Measurements from ENCODE around the gene RPS6KC1.

Gene RPS6KC1

DNA sequence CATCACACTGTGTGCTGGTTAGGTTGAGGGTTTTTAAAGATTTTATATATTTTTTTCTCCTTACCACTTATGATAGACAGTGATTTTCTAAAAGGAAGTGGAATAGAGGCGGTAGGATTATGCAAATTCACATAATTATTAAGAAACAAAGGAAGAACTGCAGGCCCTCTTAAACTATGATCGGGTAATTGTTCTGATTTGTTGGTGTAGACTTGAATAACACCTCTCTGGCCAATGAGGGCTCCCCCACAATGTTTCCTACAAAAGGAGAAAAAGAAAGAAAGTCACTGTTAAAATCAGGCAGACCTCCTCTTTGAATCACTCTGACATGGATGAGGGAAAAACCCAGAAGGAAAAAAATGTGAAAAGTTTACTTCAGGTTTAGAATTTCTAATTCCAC, 241.6 kb downstream of the RPS6KC1 start:
- Histone ChIP-seq H3K14ac (ENCODE audit: low read length in 2 of 2) (no peak overlapping the region), H2BK15ac (ENCODE audit: low read depth, poor library complexity, severe bottlenecking) (no peak overlapping the region), H3K4me2 (ENCODE audit: low read length, poor library complexity, severe bottlenecking) (no peak overlapping the region), H3K18ac (ENCODE audit: low read depth in 1 of 2, low read length in 2 of 2) (no peak overlapping the region), H4K8ac (ENCODE audit: low read length) (no peak overlapping the region), H2BK5ac (ENCODE audit: low read depth, low read length, poor library complexity, severe bottlenecking) (no peak overlapping the region), H3K23ac (ENCODE audit: low read length in 2 of 2) (no peak overlapping the region), H3K4me3 (ENCODE audit: insufficient read depth in 1 of 2, low read depth in 1 of 2, low read length in 2 of 2) (no peak overlapping the region), H3K4ac (ENCODE audit: low read depth in 1 of 2, low read length in 2 of 2) (no peak overlapping the region), H3K27ac (ENCODE audit: low read length, poor library complexity, severe bottlenecking) (no peak overlapping the region), H3K9ac (ENCODE audit: low read length) (no peak overlapping the region), H2BK12ac (ENCODE audit: low read length in 2 of 2) (no peak overlapping the region), H3K9me3 (ENCODE audit: control insufficient read depth, low read length) (peaks cover 18% of the 10 kb centered on the region), H3K36me3 (ENCODE audit: control insufficient read depth in 1 of 2, insufficient read depth in 2 of 2, low read depth in 1 of 2, low read length in 2 of 2) (no peaks in the 10 kb centered on the region), H2AFZ (ENCODE audit: low read depth, low read length) (no peak overlapping the region), H3K4me1 (ENCODE audit: control insufficient read depth, insufficient read depth, low read depth, low read length) (no peaks in the 10 kb centered on the region), H3K27me3 (ENCODE audit: control insufficient read depth in 1 of 2, insufficient read depth in 1 of 2, low read length in 2 of 2) (no peaks in the 10 kb centered on the region), H2BK120ac (ENCODE audit: low read depth, low read length) (no peak overlapping the region), H2AK5ac (ENCODE audit: low read length, severe bottlenecking) (no peak overlapping the region), H3K79me1 (replicated peaks; ENCODE audit: low read length, poor library complexity, severe bottlenecking) (no peaks in the 10 kb centered on the region), H4K91ac (ENCODE audit: low read length) (no peak overlapping the region)
- no peak for DNase-seq
- no CpG with 5 or more reads among the region's 2 CpGs for WGBS

DNA sequence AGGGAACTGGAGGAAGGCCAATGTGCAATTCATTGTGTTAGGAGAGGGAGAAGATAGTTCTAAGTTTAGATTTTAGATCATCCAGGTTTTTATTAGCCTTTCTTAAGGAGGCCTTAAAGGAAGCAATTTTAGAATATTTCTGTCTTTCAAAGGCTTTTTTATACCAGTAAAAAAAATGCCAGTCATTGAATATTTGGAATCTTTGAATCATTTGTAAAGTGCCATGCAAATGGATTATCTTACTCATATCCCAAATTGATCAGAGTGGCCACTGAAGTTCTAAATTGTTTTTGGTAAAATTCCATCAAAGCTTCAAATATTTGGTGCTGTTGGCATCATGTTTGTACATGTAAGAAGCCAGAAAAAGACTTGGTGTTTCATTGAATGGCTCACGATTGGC, 244.8 kb downstream of the RPS6KC1 start:
- WGBS = 100% methylated on average over 1 of the region's 1 CpG
- Histone ChIP-seq H3K4me3 (ENCODE audit: insufficient read depth in 1 of 2, low read depth in 1 of 2, low read length in 2 of 2) (no peak overlapping the region), H2AFZ (ENCODE audit: low read depth, low read length) (no peak overlapping the region), H3K4me1 (ENCODE audit: control insufficient read depth, insufficient read depth, low read depth, low read length) (no peaks in the 10 kb centered on the region), H3K9me3 (ENCODE audit: control insufficient read depth, low read length) (peaks cover 18% of the 10 kb centered on the region), H3K79me1 (replicated peaks; ENCODE audit: low read length, poor library complexity, severe bottlenecking) (no peaks in the 10 kb centered on the region), H2AK5ac (ENCODE audit: low read length, severe bottlenecking) (no peak overlapping the region), H3K27ac (ENCODE audit: low read length, poor library complexity, severe bottlenecking) (no peak overlapping the region), H3K23ac (ENCODE audit: low read length in 2 of 2) (no peak overlapping the region), H3K9ac (ENCODE audit: low read length) (no peak overlapping the region), H4K91ac (ENCODE audit: low read length) (no peak overlapping the region), H2BK5ac (ENCODE audit: low read depth, low read length, poor library complexity, severe bottlenecking) (no peak overlapping the region), H2BK120ac (ENCODE audit: low read depth, low read length) (no peak overlapping the region), H3K4ac (ENCODE audit: low read depth in 1 of 2, low read length in 2 of 2) (no peak overlapping the region), H3K4me2 (ENCODE audit: low read length, poor library complexity, severe bottlenecking) (no peak overlapping the region), H4K8ac (ENCODE audit: low read length) (no peak overlapping the region), H2BK12ac (ENCODE audit: low read length in 2 of 2) (no peak overlapping the region), H3K18ac (ENCODE audit: low read depth in 1 of 2, low read length in 2 of 2) (no peak overlapping the region), H3K27me3 (ENCODE audit: control insufficient read depth in 1 of 2, insufficient read depth in 1 of 2, low read length in 2 of 2) (no peaks in the 10 kb centered on the region), H3K14ac (ENCODE audit: low read length in 2 of 2) (no peak overlapping the region), H2BK15ac (ENCODE audit: low read depth, poor library complexity, severe bottlenecking) (no peak overlapping the region), H3K36me3 (ENCODE audit: control insufficient read depth in 1 of 2, insufficient read depth in 2 of 2, low read depth in 1 of 2, low read length in 2 of 2) (no peaks in the 10 kb centered on the region)
- DNase-seq = no peak

DNA sequence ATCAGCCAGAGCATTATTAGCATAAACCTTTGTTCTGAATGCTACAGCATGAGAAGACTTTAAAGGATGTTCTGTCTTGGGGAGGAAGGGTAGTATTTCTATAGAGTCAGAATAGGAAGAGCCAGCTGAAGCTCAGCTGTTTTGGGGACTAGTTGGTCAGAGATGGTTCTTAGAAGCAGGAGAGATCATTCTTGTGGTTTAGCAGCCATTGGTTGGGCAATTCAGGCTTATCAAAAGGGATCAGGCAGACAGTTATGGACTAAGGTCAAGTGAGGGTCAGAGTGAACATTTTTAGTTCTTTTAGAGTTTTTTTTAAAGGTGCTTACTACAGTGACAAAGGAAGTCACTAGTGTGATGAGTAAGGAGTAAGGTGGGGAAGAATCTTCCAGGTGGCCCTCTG, 245.5 kb downstream of the RPS6KC1 start:
- Histone ChIP-seq H3K36me3 (ENCODE audit: control insufficient read depth in 1 of 2, insufficient read depth in 2 of 2, low read depth in 1 of 2, low read length in 2 of 2) (no peaks in the 10 kb centered on the region), H3K79me1 (replicated peaks; ENCODE audit: low read length, poor library complexity, severe bottlenecking) (no peaks in the 10 kb centered on the region), H3K4me2 (ENCODE audit: low read length, poor library complexity, severe bottlenecking) (no peak overlapping the region), H3K4ac (ENCODE audit: low read depth in 1 of 2, low read length in 2 of 2) (no peak overlapping the region), H3K14ac (ENCODE audit: low read length in 2 of 2) (no peak overlapping the region), H4K91ac (ENCODE audit: low read length) (no peak overlapping the region), H3K27me3 (ENCODE audit: control insufficient read depth in 1 of 2, insufficient read depth in 1 of 2, low read length in 2 of 2) (no peaks in the 10 kb centered on the region), H3K23ac (ENCODE audit: low read length in 2 of 2) (no peak overlapping the region), H2BK120ac (ENCODE audit: low read depth, low read length) (no peak overlapping the region), H2AK5ac (ENCODE audit: low read length, severe bottlenecking) (no peak overlapping the region), H3K4me3 (ENCODE audit: insufficient read depth in 1 of 2, low read depth in 1 of 2, low read length in 2 of 2) (no peak overlapping the region), H4K8ac (ENCODE audit: low read length) (no peak overlapping the region), H2BK15ac (ENCODE audit: low read depth, poor library complexity, severe bottlenecking) (no peak overlapping the region), H3K9me3 (ENCODE audit: control insufficient read depth, low read length) (peaks cover 18% of the 10 kb centered on the region), H3K27ac (ENCODE audit: low read length, poor library complexity, severe bottlenecking) (no peak overlapping the region), H3K4me1 (ENCODE audit: control insufficient read depth, insufficient read depth, low read depth, low read length) (no peaks in the 10 kb centered on the region), H3K18ac (ENCODE audit: low read depth in 1 of 2, low read length in 2 of 2) (no peak overlapping the region), H3K9ac (ENCODE audit: low read length) (no peak overlapping the region), H2BK5ac (ENCODE audit: low read depth, low read length, poor library complexity, severe bottlenecking) (no peak overlapping the region), H2AFZ (ENCODE audit: low read depth, low read length) (no peak overlapping the region), H2BK12ac (ENCODE audit: low read length in 2 of 2) (no peak overlapping the region)
- no peak for DNase-seq

DNA sequence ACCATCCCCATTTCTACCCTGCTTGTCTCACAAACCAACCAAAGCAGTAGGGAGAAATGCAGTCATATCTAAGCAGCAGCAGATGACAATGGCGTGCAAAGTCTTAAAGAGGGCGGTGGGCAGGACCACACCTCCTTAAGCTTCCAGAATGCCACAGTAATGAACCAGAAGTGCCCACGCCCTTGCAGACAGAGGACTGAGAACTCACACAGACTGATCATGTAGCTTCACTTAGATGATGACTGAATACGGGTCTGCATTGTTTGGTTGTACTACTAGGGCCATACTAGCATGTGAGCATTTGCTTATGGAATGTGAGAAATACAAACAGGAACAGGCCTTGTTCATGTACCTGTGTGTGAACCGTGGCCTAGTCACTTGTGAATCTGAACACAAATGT, 246.0 kb downstream of the RPS6KC1 start:
- Histone ChIP-seq H3K4me2 (ENCODE audit: low read length, poor library complexity, severe bottlenecking) (no peak overlapping the region), H3K14ac (ENCODE audit: low read length in 2 of 2) (no peak overlapping the region), H3K79me1 (replicated peaks; ENCODE audit: low read length, poor library complexity, severe bottlenecking) (no peaks in the 10 kb centered on the region), H2BK120ac (ENCODE audit: low read depth, low read length) (no peak overlapping the region), H3K18ac (ENCODE audit: low read depth in 1 of 2, low read length in 2 of 2) (no peak overlapping the region), H3K4me1 (ENCODE audit: control insufficient read depth, insufficient read depth, low read depth, low read length) (no peaks in the 10 kb centered on the region), H3K27me3 (ENCODE audit: control insufficient read depth in 1 of 2, insufficient read depth in 1 of 2, low read length in 2 of 2) (no peaks in the 10 kb centered on the region), H3K27ac (ENCODE audit: low read length, poor library complexity, severe bottlenecking) (no peak overlapping the region), H3K9me3 (ENCODE audit: control insufficient read depth, low read length) (peaks cover 18% of the 10 kb centered on the region), H2BK5ac (ENCODE audit: low read depth, low read length, poor library complexity, severe bottlenecking) (no peak overlapping the region), H3K4me3 (ENCODE audit: insufficient read depth in 1 of 2, low read depth in 1 of 2, low read length in 2 of 2) (no peak overlapping the region), H2BK15ac (ENCODE audit: low read depth, poor library complexity, severe bottlenecking) (no peak overlapping the region), H3K9ac (ENCODE audit: low read length) (no peak overlapping the region), H3K23ac (ENCODE audit: low read length in 2 of 2) (no peak overlapping the region), H3K4ac (ENCODE audit: low read depth in 1 of 2, low read length in 2 of 2) (no peak overlapping the region), H3K36me3 (ENCODE audit: control insufficient read depth in 1 of 2, insufficient read depth in 2 of 2, low read depth in 1 of 2, low read length in 2 of 2) (no peaks in the 10 kb centered on the region), H4K91ac (ENCODE audit: low read length) (no peak overlapping the region), H4K8ac (ENCODE audit: low read length) (no peak overlapping the region), H2AFZ (ENCODE audit: low read depth, low read length) (no peak overlapping the region), H2AK5ac (ENCODE audit: low read length, severe bottlenecking) (no peak overlapping the region), H2BK12ac (ENCODE audit: low read length in 2 of 2) (no peak overlapping the region)
- 82% methylated on average over 5 of the region's 5 CpGs for WGBS
- DNase-seq = no peak
